ENCODE measurements around the gene SLC24A1. TPM values are rescaled to one million over a fixed set of nuclear protein-coding genes. Genes with fewer than 3 reads are reported as not detected.

Gene SLC24A1
- total RNA-seq, 3 donors from 2014 or later: 9.5 to 12.3 (median 10.7) TPM

- intact Hi-C loops (cut with DNase I; ENCODE audit: low total_unique reads): loop anchor here (10.0 kb wide), 1 partner anchor 214 kb away; no protein-coding TSS in a partner anchor
- no peaks in the 10 kb centered on the region for H3K9me3 ChIP-seq
- no peak for TF ChIP-seq POLR2AphosphoS5 (IDR thresholded peaks at IDR 0.05)
- no peak for TF ChIP-seq POLR2A (IDR thresholded peaks at IDR 0.05)
- TF ChIP-seq, protein P1, sequence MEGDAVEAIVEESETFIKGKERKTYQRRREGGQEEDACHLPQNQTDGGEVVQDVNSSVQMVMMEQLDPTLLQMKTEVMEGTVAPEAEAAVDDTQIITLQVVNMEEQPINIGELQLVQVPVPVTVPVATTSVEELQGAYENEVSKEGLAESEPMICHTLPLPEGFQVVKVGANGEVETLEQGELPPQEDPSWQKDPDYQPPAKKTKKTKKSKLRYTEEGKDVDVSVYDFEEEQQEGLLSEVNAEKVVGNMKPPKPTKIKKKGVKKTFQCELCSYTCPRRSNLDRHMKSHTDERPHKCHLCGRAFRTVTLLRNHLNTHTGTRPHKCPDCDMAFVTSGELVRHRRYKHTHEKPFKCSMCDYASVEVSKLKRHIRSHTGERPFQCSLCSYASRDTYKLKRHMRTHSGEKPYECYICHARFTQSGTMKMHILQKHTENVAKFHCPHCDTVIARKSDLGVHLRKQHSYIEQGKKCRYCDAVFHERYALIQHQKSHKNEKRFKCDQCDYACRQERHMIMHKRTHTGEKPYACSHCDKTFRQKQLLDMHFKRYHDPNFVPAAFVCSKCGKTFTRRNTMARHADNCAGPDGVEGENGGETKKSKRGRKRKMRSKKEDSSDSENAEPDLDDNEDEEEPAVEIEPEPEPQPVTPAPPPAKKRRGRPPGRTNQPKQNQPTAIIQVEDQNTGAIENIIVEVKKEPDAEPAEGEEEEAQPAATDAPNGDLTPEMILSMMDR (IDR thresholded peaks at IDR 0.05): no peak
- H3K27ac ChIP-seq: no peak overlapping the region
- H3K27me3 ChIP-seq: no peaks in the 10 kb centered on the region
- no peaks in the 10 kb centered on the region for H3K36me3 ChIP-seq
- no peak overlapping the region for H3K4me3 ChIP-seq
- no peaks in the 10 kb centered on the region for H3K4me1 ChIP-seq
- DNase-seq (ENCODE audit: low spot score in 2 of 2): no peak
These were observed 42.6 kb upstream of the SLC24A1 start for GRCh38 chr15:65578904-65579728.

GRCh38 chr15:65579762-65580161 is 42.0 kb upstream of the SLC24A1 start:
- TF ChIP-seq, protein P1 (IDR thresholded peaks at IDR 0.05): no peak
- TF ChIP-seq POLR2A (IDR thresholded peaks at IDR 0.05): no peak
- no peak for TF ChIP-seq POLR2AphosphoS5 (IDR thresholded peaks at IDR 0.05)
- no peak overlapping the region for H3K4me3 ChIP-seq
- H3K9me3 ChIP-seq: no peaks in the 10 kb centered on the region
- no peaks in the 10 kb centered on the region for H3K36me3 ChIP-seq
- no peak overlapping the region for H3K27ac ChIP-seq
- no peaks in the 10 kb centered on the region for H3K27me3 ChIP-seq
- no peaks in the 10 kb centered on the region for H3K4me1 ChIP-seq
- intact Hi-C loops (cut with DNase I; ENCODE audit: low total_unique reads): loop anchor here (10.0 kb wide), 1 partner anchor 215 kb away; no protein-coding TSS in a partner anchor
- DNase-seq (ENCODE audit: low spot score in 2 of 2): no peak

GRCh38 chr15:65580287-65580686 is 41.5 kb upstream of the SLC24A1 start:
- no peak overlapping the region for H3K27ac ChIP-seq
- intact Hi-C loops (cut with DNase I; ENCODE audit: low total_unique reads): no loop called here
- DNase-seq (ENCODE audit: low spot score in 2 of 2): no peak
- no peaks in the 10 kb centered on the region for H3K9me3 ChIP-seq
- no peaks in the 10 kb centered on the region for H3K27me3 ChIP-seq
- TF ChIP-seq POLR2A (IDR thresholded peaks at IDR 0.05) (no peak), POLR2AphosphoS5 (IDR thresholded peaks at IDR 0.05) (no peak)
- TF ChIP-seq, protein P1 (IDR thresholded peaks at IDR 0.05): no peak
- H3K36me3 ChIP-seq: no peaks in the 10 kb centered on the region
- no peaks in the 10 kb centered on the region for H3K4me1 ChIP-seq
- H3K4me3 ChIP-seq: no peak overlapping the region

DNA sequence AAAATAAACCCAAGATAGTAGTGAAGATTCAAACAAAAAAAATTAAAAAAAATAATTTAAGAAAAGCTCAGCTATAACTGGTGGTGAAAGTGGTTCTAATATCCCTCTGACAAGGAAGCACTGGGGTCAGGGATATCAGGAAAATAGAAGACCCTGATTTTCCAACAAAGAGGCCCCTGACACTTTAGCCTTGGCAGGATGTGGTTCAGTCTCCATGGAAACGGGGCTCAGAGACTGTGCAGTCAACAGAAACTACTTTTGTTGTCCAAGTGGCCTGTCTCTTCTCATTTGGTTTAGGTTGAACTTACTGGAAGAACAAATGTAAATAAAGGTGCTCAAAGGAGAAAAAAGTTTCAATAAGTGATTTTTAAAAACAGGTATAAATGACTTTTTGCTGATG is 38.0 kb upstream of the SLC24A1 start:
- Histone ChIP-seq H3K27ac (peak overlapping the region; percentile 22 to 35), H3K36me3 (peaks cover 4% of the 10 kb centered on the region), H3K9me3 (no peaks in the 10 kb centered on the region), H3K27me3 (no peaks in the 10 kb centered on the region), H3K4me3 (no peak overlapping the region), H3K4me1 (no peaks in the 10 kb centered on the region)
- DNase-seq (ENCODE audit: low spot score in 2 of 2): no peak
- TF ChIP-seq POLR2AphosphoS5 (IDR thresholded peaks at IDR 0.05) (no peak), POLR2A (IDR thresholded peaks at IDR 0.05) (no peak)
- TF ChIP-seq, protein P1 (IDR thresholded peaks at IDR 0.05): no peak
- intact Hi-C loops (cut with DNase I; ENCODE audit: low total_unique reads): no loop called here

- Histone ChIP-seq H3K9me3 (no peaks in the 10 kb centered on the region), H3K27ac (peak overlapping the region; percentile 4 to 35), H3K36me3 (peaks cover 4% of the 10 kb centered on the region), H3K4me1 (no peaks in the 10 kb centered on the region), H3K4me3 (no peak overlapping the region), H3K27me3 (no peaks in the 10 kb centered on the region)
- TF ChIP-seq POLR2AphosphoS5 (IDR thresholded peaks at IDR 0.05) (no peak), POLR2A (IDR thresholded peaks at IDR 0.05) (no peak)
- TF ChIP-seq, protein P1 (IDR thresholded peaks at IDR 0.05): no peak
- intact Hi-C loops (cut with DNase I; ENCODE audit: low total_unique reads): no loop called here
- no peak for DNase-seq (ENCODE audit: low spot score in 2 of 2)
These were observed 37.5 kb upstream of the SLC24A1 start for GRCh38 chr15:65584241-65584640.

All from breast epithelium (tissue), 4 donors.